ENCODE results near the gene TARS2. TPM values are rescaled to one million over a fixed set of nuclear protein-coding genes. Genes with fewer than 3 reads are reported as not detected.

Gene TARS2
- total RNA-seq, 1 donor from 2014 or later: 23.2 TPM

GRCh38 chr1:150529017-150529416, 41.8 kb downstream of the TARS2 start:
- no peak overlapping the region for H3K4me3 Mint-ChIP-seq (ENCODE audit: unreplicated experiment)
- no peaks in the 10 kb centered on the region for H3K9me3 Mint-ChIP-seq (ENCODE audit: unreplicated experiment)
- DNase-seq (ENCODE audit: extremely low spot score, unreplicated experiment): no peak
- no peak for TF ChIP-seq CTCF (IDR thresholded peaks at IDR 0.05)
- H3K36me3 Mint-ChIP-seq (ENCODE audit: unreplicated experiment): no peaks in the 10 kb centered on the region
- H3K27ac Mint-ChIP-seq (ENCODE audit: unreplicated experiment): no peak overlapping the region
- H3K27me3 Mint-ChIP-seq (ENCODE audit: unreplicated experiment): no peaks in the 10 kb centered on the region
- peaks cover 8% of the 10 kb centered on the region for H3K4me1 Mint-ChIP-seq (ENCODE audit: unreplicated experiment)

GRCh38 chr1:150530491-150531159, 43.4 kb downstream of the TARS2 start:
- H3K9me3 Mint-ChIP-seq (ENCODE audit: unreplicated experiment): no peaks in the 10 kb centered on the region
- no peak for TF ChIP-seq CTCF (IDR thresholded peaks at IDR 0.05)
- no peak for DNase-seq (ENCODE audit: extremely low spot score, unreplicated experiment)
- H3K36me3 Mint-ChIP-seq (ENCODE audit: unreplicated experiment): no peaks in the 10 kb centered on the region
- peaks cover 8% of the 10 kb centered on the region for H3K4me1 Mint-ChIP-seq (ENCODE audit: unreplicated experiment)
- no peak overlapping the region for H3K4me3 Mint-ChIP-seq (ENCODE audit: unreplicated experiment)
- H3K27ac Mint-ChIP-seq (ENCODE audit: unreplicated experiment): no peak overlapping the region
- H3K27me3 Mint-ChIP-seq (ENCODE audit: unreplicated experiment): no peaks in the 10 kb centered on the region

- no peaks in the 10 kb centered on the region for H3K36me3 Mint-ChIP-seq (ENCODE audit: unreplicated experiment)
- H3K27ac Mint-ChIP-seq (ENCODE audit: unreplicated experiment): no peak overlapping the region
- H3K4me1 Mint-ChIP-seq (ENCODE audit: unreplicated experiment): peaks cover 14% of the 10 kb centered on the region
- DNase-seq (ENCODE audit: extremely low spot score, unreplicated experiment): no peak
- H3K27me3 Mint-ChIP-seq (ENCODE audit: unreplicated experiment): no peaks in the 10 kb centered on the region
- TF ChIP-seq CTCF (IDR thresholded peaks at IDR 0.05): peak; percentile 35
- no peak overlapping the region for H3K4me3 Mint-ChIP-seq (ENCODE audit: unreplicated experiment)
- no peaks in the 10 kb centered on the region for H3K9me3 Mint-ChIP-seq (ENCODE audit: unreplicated experiment)
Measured at GRCh38 chr1:150532860-150533259, 45.6 kb downstream of the TARS2 start.

DNA sequence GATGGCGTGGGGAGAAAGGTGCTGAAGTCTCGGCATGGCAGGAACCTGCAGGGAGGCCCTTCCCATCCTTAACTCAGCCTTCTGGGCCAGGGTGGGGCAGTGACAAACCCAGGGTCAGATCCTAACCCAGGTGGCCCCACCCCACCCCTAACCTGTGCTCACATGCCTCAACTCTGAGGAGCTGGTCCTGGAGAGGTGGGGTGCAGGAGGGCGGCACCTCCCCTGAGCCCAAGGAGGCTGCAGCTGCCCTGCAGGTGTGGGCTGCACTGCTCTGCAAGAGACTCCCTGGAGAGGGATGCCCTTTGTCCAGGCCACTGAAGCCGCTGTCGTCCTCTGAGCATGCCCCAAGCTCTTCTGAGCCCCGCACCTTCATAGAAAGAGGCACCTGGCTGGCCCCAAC, 46.8 kb downstream of the TARS2 start:
- no peaks in the 10 kb centered on the region for H3K9me3 Mint-ChIP-seq (ENCODE audit: unreplicated experiment)
- DNase-seq (ENCODE audit: extremely low spot score, unreplicated experiment): no peak
- no peaks in the 10 kb centered on the region for H3K36me3 Mint-ChIP-seq (ENCODE audit: unreplicated experiment)
- peaks cover 21% of the 10 kb centered on the region for H3K4me1 Mint-ChIP-seq (ENCODE audit: unreplicated experiment)
- H3K4me3 Mint-ChIP-seq (ENCODE audit: unreplicated experiment): no peak overlapping the region
- H3K27ac Mint-ChIP-seq (ENCODE audit: unreplicated experiment): no peak overlapping the region
- H3K27me3 Mint-ChIP-seq (ENCODE audit: unreplicated experiment): no peaks in the 10 kb centered on the region
- TF ChIP-seq CTCF (IDR thresholded peaks at IDR 0.05): no peak

- peaks cover 21% of the 10 kb centered on the region for H3K4me1 Mint-ChIP-seq (ENCODE audit: unreplicated experiment)
- no peaks in the 10 kb centered on the region for H3K27me3 Mint-ChIP-seq (ENCODE audit: unreplicated experiment)
- H3K27ac Mint-ChIP-seq (ENCODE audit: unreplicated experiment): no peak overlapping the region
- TF ChIP-seq CTCF (IDR thresholded peaks at IDR 0.05): no peak
- no peaks in the 10 kb centered on the region for H3K36me3 Mint-ChIP-seq (ENCODE audit: unreplicated experiment)
- H3K4me3 Mint-ChIP-seq (ENCODE audit: unreplicated experiment): no peak overlapping the region
- no peaks in the 10 kb centered on the region for H3K9me3 Mint-ChIP-seq (ENCODE audit: unreplicated experiment)
- no peak for DNase-seq (ENCODE audit: extremely low spot score, unreplicated experiment)
Measured at GRCh38 chr1:150535511-150536287, 48.5 kb downstream of the TARS2 start.

Data from osteocyte (in vitro differentiated cells).